ENCODE measurements around the gene DLST. TPM values are rescaled to one million over a fixed set of nuclear protein-coding genes. Genes with fewer than 3 reads are reported as not detected.

The DLST gene
- polyA plus RNA-seq, 1 of the 3 experiments (the other 2 are of a cell fraction): 92.3 TPM

- Histone ChIP-seq H3K27me3 (ENCODE audit: insufficient read depth) (no peaks in the 10 kb centered on the region), H3K9me2 (no peaks in the 10 kb centered on the region), H3K36me3 (replicated peaks in 1 of 2; ENCODE audit: control insufficient read depth in 1 of 2, insufficient read depth in 2 of 2, low read length in 1 of 2) (no peaks in the 10 kb centered on the region), H3K79me2 (ENCODE audit: insufficient read depth) (no peaks in the 10 kb centered on the region), H3F3A (replicated peaks; ENCODE audit: insufficient read depth) (peaks cover 14% of the 10 kb centered on the region), H4K20me1 (ENCODE audit: insufficient read depth) (no peaks in the 10 kb centered on the region), H3K4me2 (no peak overlapping the region), H3K4me3 (ENCODE audit: low read depth in 2 of 2, low read length in 1 of 2) (no peak overlapping the region), H3K4me1 (ENCODE audit: control insufficient read depth in 1 of 2, insufficient read depth in 2 of 2, low read depth in 1 of 2, low read length in 1 of 2) (peaks cover 8 to 18% of the 10 kb centered on the region in 2 experiments; a peak in 3 of 4 replicates), H3K9me3 (no peaks in the 10 kb centered on the region), H3K9ac (no peak overlapping the region), H2AFZ (ENCODE audit: low read depth) (no peak overlapping the region), H3K27ac (ENCODE audit: low read depth in 2 of 2, low read length in 1 of 2) (no peak overlapping the region)
- DNase-seq: no peak
- POLR2A ChIA-PET: no interaction called here
- no peak for TF ChIP-seq YY1 (IDR thresholded peaks at IDR 0.05; ENCODE audit: low read depth)
- no peak for TF ChIP-seq NFIC (IDR thresholded peaks at IDR 0.05; ENCODE audit: borderline replicate concordance)
- no peak for TF ChIP-seq RCOR1 (IDR thresholded peaks at IDR 0.05; ENCODE audit: low read length)
- no peak for TF ChIP-seq MXI1 (IDR thresholded peaks at IDR 0.05; ENCODE audit: low read depth, low read length)
- TF ChIP-seq NRF1 (IDR thresholded peaks at IDR 0.05; ENCODE audit: low read depth, low read length): no peak
- TF ChIP-seq FOSL2 (IDR thresholded peaks at IDR 0.05; ENCODE audit: borderline replicate concordance, low read depth): no peak
- TF ChIP-seq, protein P1, sequence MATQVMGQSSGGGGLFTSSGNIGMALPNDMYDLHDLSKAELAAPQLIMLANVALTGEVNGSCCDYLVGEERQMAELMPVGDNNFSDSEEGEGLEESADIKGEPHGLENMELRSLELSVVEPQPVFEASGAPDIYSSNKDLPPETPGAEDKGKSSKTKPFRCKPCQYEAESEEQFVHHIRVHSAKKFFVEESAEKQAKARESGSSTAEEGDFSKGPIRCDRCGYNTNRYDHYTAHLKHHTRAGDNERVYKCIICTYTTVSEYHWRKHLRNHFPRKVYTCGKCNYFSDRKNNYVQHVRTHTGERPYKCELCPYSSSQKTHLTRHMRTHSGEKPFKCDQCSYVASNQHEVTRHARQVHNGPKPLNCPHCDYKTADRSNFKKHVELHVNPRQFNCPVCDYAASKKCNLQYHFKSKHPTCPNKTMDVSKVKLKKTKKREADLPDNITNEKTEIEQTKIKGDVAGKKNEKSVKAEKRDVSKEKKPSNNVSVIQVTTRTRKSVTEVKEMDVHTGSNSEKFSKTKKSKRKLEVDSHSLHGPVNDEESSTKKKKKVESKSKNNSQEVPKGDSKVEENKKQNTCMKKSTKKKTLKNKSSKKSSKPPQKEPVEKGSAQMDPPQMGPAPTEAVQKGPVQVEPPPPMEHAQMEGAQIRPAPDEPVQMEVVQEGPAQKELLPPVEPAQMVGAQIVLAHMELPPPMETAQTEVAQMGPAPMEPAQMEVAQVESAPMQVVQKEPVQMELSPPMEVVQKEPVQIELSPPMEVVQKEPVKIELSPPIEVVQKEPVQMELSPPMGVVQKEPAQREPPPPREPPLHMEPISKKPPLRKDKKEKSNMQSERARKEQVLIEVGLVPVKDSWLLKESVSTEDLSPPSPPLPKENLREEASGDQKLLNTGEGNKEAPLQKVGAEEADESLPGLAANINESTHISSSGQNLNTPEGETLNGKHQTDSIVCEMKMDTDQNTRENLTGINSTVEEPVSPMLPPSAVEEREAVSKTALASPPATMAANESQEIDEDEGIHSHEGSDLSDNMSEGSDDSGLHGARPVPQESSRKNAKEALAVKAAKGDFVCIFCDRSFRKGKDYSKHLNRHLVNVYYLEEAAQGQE (IDR thresholded peaks at IDR 0.05; ENCODE audit: low read depth, low read length): no peak
- TF ChIP-seq GATA2 (CRISPR knock-in tag; IDR thresholded peaks at IDR 0.05): no peak
- TF ChIP-seq ELF1 (IDR thresholded peaks at IDR 0.05): no peak
- no peak for TF ChIP-seq USF2 (IDR thresholded peaks at IDR 0.05; ENCODE audit: borderline replicate concordance, low read depth, low read length)
- TF ChIP-seq CHD2 (IDR thresholded peaks at IDR 0.05; ENCODE audit: low read length, partially characterized antibody): no peak
- TF ChIP-seq PBX3 (IDR thresholded peaks at IDR 0.05): no peak
- no peak for TF ChIP-seq SMC3 (IDR thresholded peaks at IDR 0.05; ENCODE audit: low read depth, low read length)
- no peak for TF ChIP-seq TAF1 (IDR thresholded peaks at IDR 0.05; ENCODE audit: borderline replicate concordance, low read depth, low read length)
- TF ChIP-seq, protein P2, sequence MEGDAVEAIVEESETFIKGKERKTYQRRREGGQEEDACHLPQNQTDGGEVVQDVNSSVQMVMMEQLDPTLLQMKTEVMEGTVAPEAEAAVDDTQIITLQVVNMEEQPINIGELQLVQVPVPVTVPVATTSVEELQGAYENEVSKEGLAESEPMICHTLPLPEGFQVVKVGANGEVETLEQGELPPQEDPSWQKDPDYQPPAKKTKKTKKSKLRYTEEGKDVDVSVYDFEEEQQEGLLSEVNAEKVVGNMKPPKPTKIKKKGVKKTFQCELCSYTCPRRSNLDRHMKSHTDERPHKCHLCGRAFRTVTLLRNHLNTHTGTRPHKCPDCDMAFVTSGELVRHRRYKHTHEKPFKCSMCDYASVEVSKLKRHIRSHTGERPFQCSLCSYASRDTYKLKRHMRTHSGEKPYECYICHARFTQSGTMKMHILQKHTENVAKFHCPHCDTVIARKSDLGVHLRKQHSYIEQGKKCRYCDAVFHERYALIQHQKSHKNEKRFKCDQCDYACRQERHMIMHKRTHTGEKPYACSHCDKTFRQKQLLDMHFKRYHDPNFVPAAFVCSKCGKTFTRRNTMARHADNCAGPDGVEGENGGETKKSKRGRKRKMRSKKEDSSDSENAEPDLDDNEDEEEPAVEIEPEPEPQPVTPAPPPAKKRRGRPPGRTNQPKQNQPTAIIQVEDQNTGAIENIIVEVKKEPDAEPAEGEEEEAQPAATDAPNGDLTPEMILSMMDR (IDR thresholded peaks at IDR 0.05): no peak
- TF ChIP-seq TEAD4 (IDR thresholded peaks at IDR 0.05; ENCODE audit: borderline replicate concordance, insufficient read depth): no peak
- TF ChIP-seq MEF2A (IDR thresholded peaks at IDR 0.05; ENCODE audit: borderline replicate concordance, low read depth): no peak
- TF ChIP-seq ZBTB33 (IDR thresholded peaks at IDR 0.05; ENCODE audit: borderline replicate concordance, low read depth): no peak
- no peak for TF ChIP-seq FOXJ3 (CRISPR knock-in tag; IDR thresholded peaks at IDR 0.05)
- TF ChIP-seq USF1 (IDR thresholded peaks at IDR 0.05; ENCODE audit: borderline replicate concordance, low read depth): no peak
- 96% methylated on average over 15 of the region's 18 CpGs for WGBS (ENCODE audit: low lambda C conversion rate)
- CTCF ChIA-PET: interaction anchor here (1.1 to 18.5 kb wide), 3 partner anchors 36 to 147 kb away, joined by 4 to 290 read pairs (median 8); no protein-coding TSS in a partner anchor
These were observed 59.3 kb downstream of the DLST start for GRCh38 chr14:74940956-74941565.
